ENCODE measurements around the gene COMMD1.

DNA sequence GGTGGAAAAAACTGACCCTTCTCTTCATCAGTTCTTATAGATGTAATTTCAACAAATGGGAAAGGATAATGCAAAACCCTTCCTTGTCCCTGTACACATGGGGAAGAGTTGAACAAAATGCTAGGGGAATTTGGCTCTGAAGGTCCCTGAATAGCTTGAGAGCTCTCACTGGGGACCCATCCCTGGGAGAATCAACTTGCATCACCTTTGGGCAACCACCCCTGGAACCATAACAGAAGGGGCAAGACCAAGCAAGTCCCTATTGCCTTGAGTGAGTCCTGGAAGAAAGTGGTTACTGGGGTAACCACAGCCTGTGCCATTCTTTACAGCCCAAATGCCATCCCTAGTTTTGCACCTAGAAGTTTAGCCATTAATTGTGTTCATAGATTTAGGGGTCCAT lies 238.2 kb downstream of the COMMD1 start:
- TF ChIP-seq, protein P1, sequence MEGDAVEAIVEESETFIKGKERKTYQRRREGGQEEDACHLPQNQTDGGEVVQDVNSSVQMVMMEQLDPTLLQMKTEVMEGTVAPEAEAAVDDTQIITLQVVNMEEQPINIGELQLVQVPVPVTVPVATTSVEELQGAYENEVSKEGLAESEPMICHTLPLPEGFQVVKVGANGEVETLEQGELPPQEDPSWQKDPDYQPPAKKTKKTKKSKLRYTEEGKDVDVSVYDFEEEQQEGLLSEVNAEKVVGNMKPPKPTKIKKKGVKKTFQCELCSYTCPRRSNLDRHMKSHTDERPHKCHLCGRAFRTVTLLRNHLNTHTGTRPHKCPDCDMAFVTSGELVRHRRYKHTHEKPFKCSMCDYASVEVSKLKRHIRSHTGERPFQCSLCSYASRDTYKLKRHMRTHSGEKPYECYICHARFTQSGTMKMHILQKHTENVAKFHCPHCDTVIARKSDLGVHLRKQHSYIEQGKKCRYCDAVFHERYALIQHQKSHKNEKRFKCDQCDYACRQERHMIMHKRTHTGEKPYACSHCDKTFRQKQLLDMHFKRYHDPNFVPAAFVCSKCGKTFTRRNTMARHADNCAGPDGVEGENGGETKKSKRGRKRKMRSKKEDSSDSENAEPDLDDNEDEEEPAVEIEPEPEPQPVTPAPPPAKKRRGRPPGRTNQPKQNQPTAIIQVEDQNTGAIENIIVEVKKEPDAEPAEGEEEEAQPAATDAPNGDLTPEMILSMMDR (IDR thresholded peaks at IDR 0.05; ENCODE audit: insufficient read depth, low read length, poor library complexity, severe bottlenecking), result no peak
- TF ChIP-seq EZH2phosphoT487 (conservative IDR thresholded peaks at IDR 0.05; ENCODE audit: low read length), result no peak

All from SU-DHL-6 (cell line).